Gastrocnemius medialis (tissue), 4 donors: Measurements from ENCODE around the gene NUDT22.

Experiments
- CTCF ChIP-seq, 5 experiments: fragments of 450-650 bp in 3 of 5; fragments of 200-600 bp in 2 of 5; sonication (generic) in 2 of 5; IDR thresholded peaks in 4 of 5; conservative IDR thresholded peaks in 1 of 5; 1 replicate in 4 of 5; 2 replicates in 1 of 5; pipeline ENCODE4 v1.5.1; 2016 to 2019; ENCODE audit warnings: antibody characterized with exemption in 5 of 5, mild to moderate bottlenecking in 3 of 5, moderate library complexity in 3 of 5
- POLR2A ChIP-seq, 2 donors: fragments of 450-650 bp; IDR thresholded peaks; one replicate each; pipeline ENCODE4 v1.6.1; 2017; ENCODE audit warnings: antibody characterized with exemption in 2 of 2, mild to moderate bottlenecking in 2 of 2, moderate library complexity in 2 of 2

GRCh38 chr11:64226507-64227051, 505 bp downstream of the NUDT22 start:
- TF ChIP-seq CTCF (IDR thresholded peaks at IDR 0.05 in 4 of 5, conservative IDR thresholded peaks at IDR 0.05 in 1 of 5) (no peak), POLR2A (IDR thresholded peaks at IDR 0.05) (peak in 1 of 2 donors; percentile 5)
